NCI-H2107 treated with DMSO at 0.1 percent for 48 hours (cell line): ENCODE measurements around the gene ARID1B.

ENCODE experiments used
- DNase-seq: peaks from one replicate; lab custom pipeline; 2025; ENCODE audit not compliant: unreplicated experiment; lab: John Stamatoyannopoulos, UW

Gene ARID1B

GRCh38 chr6:156902782-156903181 lies 125.6 kb downstream of the ARID1B start:
- no peak for DNase-seq

GRCh38 chr6:156904176-156904967 lies 127.2 kb downstream of the ARID1B start:
- no peak for DNase-seq

- DNase-seq, result no peak
Measured at GRCh38 chr6:156905801-156906200, 128.6 kb downstream of the ARID1B start.

GRCh38 chr6:156906451-156906850 lies 129.3 kb downstream of the ARID1B start:
- DNase-seq, result no peak

GRCh38 chr6:156909212-156910010 lies 132.2 kb downstream of the ARID1B start:
- DNase-seq, result no peak

GRCh38 chr6:156910011-156910334 lies 132.8 kb downstream of the ARID1B start:
- DNase-seq, result no peak

- no peak for DNase-seq
Measured at GRCh38 chr6:156910938-156911337, 133.8 kb downstream of the ARID1B start.

GRCh38 chr6:156911581-156911980 lies 134.4 kb downstream of the ARID1B start:
- DNase-seq, result no peak

GRCh38 chr6:156912431-156912830 lies 135.3 kb downstream of the ARID1B start:
- no peak for DNase-seq

GRCh38 chr6:156914181-156914580 lies 137.0 kb downstream of the ARID1B start:
- DNase-seq, result no peak

- no peak for DNase-seq
Measured at GRCh38 chr6:156916130-156916801, 139.1 kb downstream of the ARID1B start.

- no peak for DNase-seq
Measured at GRCh38 chr6:156917213-156917612, 140.0 kb downstream of the ARID1B start.

- no peak for DNase-seq
Measured at GRCh38 chr6:156918647-156919046, 141.5 kb downstream of the ARID1B start.

- no peak for DNase-seq
Measured at GRCh38 chr6:156919370-156919769, 142.2 kb downstream of the ARID1B start.

GRCh38 chr6:156919814-156920369 lies 142.7 kb downstream of the ARID1B start:
- DNase-seq, result no peak

GRCh38 chr6:156924246-156924645 lies 147.1 kb downstream of the ARID1B start:
- no peak for DNase-seq

GRCh38 chr6:156925026-156925425 lies 147.8 kb downstream of the ARID1B start:
- DNase-seq, result no peak

GRCh38 chr6:156925718-156926607 lies 148.8 kb downstream of the ARID1B start:
- DNase-seq, result no peak

- no peak for DNase-seq
Measured at GRCh38 chr6:156928126-156928525, 150.9 kb downstream of the ARID1B start.

- DNase-seq, result no peak
Measured at GRCh38 chr6:156928972-156929371, 151.8 kb downstream of the ARID1B start.

GRCh38 chr6:156931283-156931682 lies 154.1 kb downstream of the ARID1B start:
- no peak for DNase-seq
